Measurements from ENCODE around the gene UVSSA.

The UVSSA gene

GRCh38 chr4:1405636-1406393 is 58.8 kb downstream of the UVSSA start:
- in situ Hi-C loops (cut with HindIII; ENCODE audit: low sequenced_read_pairs), result loop anchor here (25.0 kb wide), 1 partner anchor 794 kb away; no protein-coding TSS in a partner anchor

- in situ Hi-C loops (cut with HindIII; ENCODE audit: low sequenced_read_pairs), result loop anchor here (25.0 kb wide), 1 partner anchor 794 kb away; no protein-coding TSS in a partner anchor
Measured at GRCh38 chr4:1406394-1406980, 59.5 kb downstream of the UVSSA start, which contains the start of gene NKX1-1. TSS of gene NKX1-1 (minus strand) at chr4:1406442. CDS start at chr4:1406442, 0 bp downstream.

DNA sequence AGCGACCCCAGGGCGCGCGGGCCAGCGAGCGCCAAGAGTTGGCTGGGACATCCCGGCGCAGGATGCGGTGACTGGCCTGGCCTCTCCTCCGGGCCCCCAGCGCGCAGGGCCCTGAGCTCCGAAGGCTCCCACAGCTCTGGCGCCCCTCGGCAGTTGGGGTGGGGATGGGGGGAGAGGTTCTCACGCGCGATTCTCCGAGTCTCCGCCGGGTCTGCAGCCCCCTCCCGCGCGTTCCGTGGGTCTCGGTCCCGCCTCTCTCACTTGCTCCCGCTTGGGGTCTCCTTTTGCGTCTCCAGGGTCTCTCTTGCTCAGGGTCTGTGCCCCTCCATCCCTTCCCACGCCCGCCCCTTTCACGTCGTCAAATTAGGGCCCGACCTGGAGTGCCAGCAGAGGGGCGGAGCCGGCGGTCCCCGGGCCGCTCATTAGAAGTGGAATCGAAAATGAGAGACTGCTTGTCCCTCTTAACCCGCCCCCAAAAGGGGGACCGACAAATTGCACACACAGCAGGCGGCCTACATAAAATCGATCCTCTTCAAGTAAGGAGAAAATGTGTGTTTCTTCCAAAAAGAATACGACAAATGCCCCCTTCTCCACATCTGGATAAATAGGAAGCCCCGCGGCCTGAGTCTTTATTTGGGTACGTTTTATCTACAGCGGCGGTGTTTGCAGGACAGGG is 60.1 kb downstream of the UVSSA start:
- in situ Hi-C loops (cut with HindIII; ENCODE audit: low sequenced_read_pairs), result loop anchor here (25.0 kb wide), 1 partner anchor 795 kb away; no protein-coding TSS in a partner anchor

GRCh38 chr4:1407657-1408333 is 60.8 kb downstream of the UVSSA start:
- in situ Hi-C loops (cut with HindIII; ENCODE audit: low sequenced_read_pairs), result loop anchor here (25.0 kb wide), 1 partner anchor 795 kb away; no protein-coding TSS in a partner anchor

GRCh38 chr4:1408418-1408817 is 61.4 kb downstream of the UVSSA start:
- in situ Hi-C loops (cut with HindIII; ENCODE audit: low sequenced_read_pairs), result loop anchor here (25.0 kb wide), 1 partner anchor 796 kb away; no protein-coding TSS in a partner anchor

GRCh38 chr4:1409079-1409478 is 62.1 kb downstream of the UVSSA start:
- in situ Hi-C loops (cut with HindIII; ENCODE audit: low sequenced_read_pairs), result loop anchor here (25.0 kb wide), 1 partner anchor 797 kb away; no protein-coding TSS in a partner anchor

GRCh38 chr4:1409491-1410425 is 62.8 kb downstream of the UVSSA start:
- in situ Hi-C loops (cut with HindIII; ENCODE audit: low sequenced_read_pairs), result loop anchor here (25.0 kb wide), 1 partner anchor 797 kb away; no protein-coding TSS in a partner anchor

- in situ Hi-C loops (cut with HindIII; ENCODE audit: low sequenced_read_pairs), result loop anchor here (25.0 kb wide), 1 partner anchor 798 kb away; no protein-coding TSS in a partner anchor
Measured at GRCh38 chr4:1410491-1411325, 63.7 kb downstream of the UVSSA start.

- in situ Hi-C loops (cut with HindIII; ENCODE audit: low sequenced_read_pairs), result loop anchor here (25.0 kb wide), 1 partner anchor 799 kb away; no protein-coding TSS in a partner anchor
Measured at GRCh38 chr4:1411436-1412375, 64.7 kb downstream of the UVSSA start.

GRCh38 chr4:1412376-1413203 is 65.6 kb downstream of the UVSSA start:
- in situ Hi-C loops (cut with HindIII; ENCODE audit: low sequenced_read_pairs), result loop anchor here (25.0 kb wide), 1 partner anchor 800 kb away; no protein-coding TSS in a partner anchor

DNA sequence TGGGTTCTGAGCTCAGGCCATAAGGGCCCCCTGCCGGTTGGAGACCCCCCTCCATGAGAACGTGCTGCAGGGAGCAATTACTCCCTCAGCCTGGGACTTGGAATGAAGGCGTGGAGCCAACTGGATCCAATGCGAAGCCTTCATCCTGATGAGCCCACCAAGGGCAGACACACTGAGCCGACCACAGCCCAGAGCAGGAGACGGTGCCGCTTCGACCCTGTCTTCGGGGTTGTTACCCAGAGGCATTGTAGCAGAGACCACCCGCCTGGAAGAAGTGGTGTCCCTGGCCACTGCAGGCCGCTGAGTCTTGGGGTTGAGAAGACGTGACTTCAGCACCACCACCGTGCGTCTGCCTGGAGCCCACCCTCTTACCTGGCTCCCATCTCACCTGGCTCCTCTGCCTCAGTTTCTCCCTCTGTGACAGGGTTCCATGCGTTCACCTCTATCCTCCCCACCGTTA is 66.2 kb downstream of the UVSSA start:
- in situ Hi-C loops (cut with HindIII; ENCODE audit: low sequenced_read_pairs), result loop anchor here (25.0 kb wide), 1 partner anchor 801 kb away; no protein-coding TSS in a partner anchor

GRCh38 chr4:1413687-1414479 is 66.9 kb downstream of the UVSSA start:
- in situ Hi-C loops (cut with HindIII; ENCODE audit: low sequenced_read_pairs), result loop anchor here (25.0 kb wide), 1 partner anchor 802 kb away; no protein-coding TSS in a partner anchor

GRCh38 chr4:1414831-1415680 is 68.0 kb downstream of the UVSSA start:
- in situ Hi-C loops (cut with HindIII; ENCODE audit: low sequenced_read_pairs), result loop anchor here (25.0 kb wide), 1 partner anchor 803 kb away; no protein-coding TSS in a partner anchor

DNA sequence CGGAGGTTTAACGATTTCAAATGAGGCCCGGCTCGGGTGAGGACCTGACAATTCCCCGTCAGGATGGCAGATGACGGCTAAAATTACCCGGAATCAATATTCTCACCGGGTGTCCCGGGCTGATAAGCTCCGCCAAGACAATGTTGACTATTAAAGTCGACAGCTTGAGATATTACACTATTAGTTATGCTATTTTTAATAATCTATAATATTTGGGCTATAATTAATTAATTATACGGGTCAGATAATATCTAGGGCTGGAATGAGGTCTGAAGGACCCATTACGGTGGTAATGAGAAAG is 68.6 kb downstream of the UVSSA start:
- in situ Hi-C loops (cut with HindIII; ENCODE audit: low sequenced_read_pairs), result loop anchor here (25.0 kb wide), 1 partner anchor 803 kb away; no protein-coding TSS in a partner anchor
